OCI-LY3 (cell line): ENCODE results near the gene TCERG1L.

Experiments used
- EZH2phosphoT487 ChIP-seq: fragments of 200-600 bp; shearing (Covaris generic); IDR thresholded peaks from 2 replicates; pipeline ENCODE4 v1.6.1; 2018; ENCODE audit warnings: antibody characterized with exemption, mixed run types, low read depth
- TF ChIP-seq, protein P1 (sequence below): fragments of 200-600, 300-600 bp; sonication (generic); IDR thresholded peaks from 2 replicates; pipeline ENCODE4 v1.5.1; 2014; ENCODE audit warnings: antibody characterized with exemption, low read length, low read depth

DNA sequence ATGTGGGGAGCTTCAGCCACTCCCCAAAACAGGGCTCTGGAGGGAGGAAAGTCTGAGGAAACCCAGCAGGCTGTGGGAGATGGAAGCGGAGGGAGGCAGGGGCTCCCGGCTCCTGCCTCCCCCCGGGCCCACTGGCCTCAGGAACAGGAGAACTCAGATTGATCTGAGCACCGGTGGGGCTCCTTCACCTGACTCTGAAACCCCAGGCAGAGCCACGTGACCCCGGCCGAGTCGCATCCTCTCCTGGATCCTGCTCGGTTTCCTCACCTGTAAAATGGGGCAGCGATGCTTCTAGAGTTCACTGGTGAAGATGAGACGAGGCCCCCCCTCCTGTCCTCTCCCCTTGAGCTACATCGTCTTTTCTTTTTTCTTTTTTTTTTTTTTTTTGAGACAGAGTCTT lies 33.6 kb downstream of the TCERG1L start:
- TF ChIP-seq, protein P1, sequence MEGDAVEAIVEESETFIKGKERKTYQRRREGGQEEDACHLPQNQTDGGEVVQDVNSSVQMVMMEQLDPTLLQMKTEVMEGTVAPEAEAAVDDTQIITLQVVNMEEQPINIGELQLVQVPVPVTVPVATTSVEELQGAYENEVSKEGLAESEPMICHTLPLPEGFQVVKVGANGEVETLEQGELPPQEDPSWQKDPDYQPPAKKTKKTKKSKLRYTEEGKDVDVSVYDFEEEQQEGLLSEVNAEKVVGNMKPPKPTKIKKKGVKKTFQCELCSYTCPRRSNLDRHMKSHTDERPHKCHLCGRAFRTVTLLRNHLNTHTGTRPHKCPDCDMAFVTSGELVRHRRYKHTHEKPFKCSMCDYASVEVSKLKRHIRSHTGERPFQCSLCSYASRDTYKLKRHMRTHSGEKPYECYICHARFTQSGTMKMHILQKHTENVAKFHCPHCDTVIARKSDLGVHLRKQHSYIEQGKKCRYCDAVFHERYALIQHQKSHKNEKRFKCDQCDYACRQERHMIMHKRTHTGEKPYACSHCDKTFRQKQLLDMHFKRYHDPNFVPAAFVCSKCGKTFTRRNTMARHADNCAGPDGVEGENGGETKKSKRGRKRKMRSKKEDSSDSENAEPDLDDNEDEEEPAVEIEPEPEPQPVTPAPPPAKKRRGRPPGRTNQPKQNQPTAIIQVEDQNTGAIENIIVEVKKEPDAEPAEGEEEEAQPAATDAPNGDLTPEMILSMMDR, result no peak
- TF ChIP-seq EZH2phosphoT487, result no peak
